WTC11 (cell line): ENCODE measurements around the gene KIAA0930. TPM values are rescaled to one million over a fixed set of nuclear protein-coding genes. Genes with fewer than 3 reads are reported as not detected.

Experiments
- ATAC-seq: fragments of 200-7000 bp; cut with Tn5 transposase; 2 replicates; pipeline ENCODE4 v1.10.0; 2021; ENCODE audit warnings: mild to moderate bottlenecking, moderate library complexity
- CTCF ChIA-PET: fragments of 300-600 bp; sonication (Branson Sonifier 250); formaldehyde crosslinking; loops from one replicate; lab custom pipeline; 2021; ENCODE audit warnings: antibody characterized with exemption; lab: Charles Lee
- POLR2A ChIA-PET: fragments of 350-600 bp; sonication (Branson Sonifier 250); formaldehyde crosslinking; loops from one replicate; lab custom pipeline; 2021; ENCODE audit warnings: antibody characterized with exemption; lab: Charles Lee
- DNase-seq: peaks from one replicate; pipeline ENCODE4 v3.0.0; 2021; ENCODE audit warnings: low spot score
- H3K27ac Mint-ChIP-seq: 2 replicates; pipeline ENCODE4 v1.8.0; 2021; ENCODE audit warnings: mixed read lengths
- H3K27me3 Mint-ChIP-seq: 2 replicates; pipeline ENCODE4 v1.8.0; 2021; ENCODE audit warnings: low read depth, mild to moderate bottlenecking, moderate library complexity, mixed read lengths
- H3K36me3 Mint-ChIP-seq: 2 replicates; pipeline ENCODE4 v1.8.0; 2021; ENCODE audit warnings: mixed read lengths
- H3K4me1 Mint-ChIP-seq: 2 replicates; pipeline ENCODE4 v1.8.0; 2022; ENCODE audit warnings: mixed read lengths
- H3K4me3 Mint-ChIP-seq: 2 replicates; pipeline ENCODE4 v1.8.0; 2021; ENCODE audit warnings: mild to moderate bottlenecking, moderate library complexity, mixed read lengths
- H3K9me3 Mint-ChIP-seq: 2 replicates; pipeline ENCODE4 v1.8.0; 2021; ENCODE audit warnings: mixed read lengths
- CREB1 ChIP-seq: sonication (generic); formaldehyde crosslinking; IDR thresholded peaks from 2 replicates; pipeline ENCODE4 v1.8.0; 2023; ENCODE audit warnings: mild to moderate bottlenecking, missing genetic modification reagents
- ELF4 ChIP-seq: sonication (generic); formaldehyde crosslinking; IDR thresholded peaks from 2 replicates; pipeline ENCODE4 v1.8.1; 2022; ENCODE audit warnings: low read depth, mild to moderate bottlenecking, moderate library complexity, missing genetic modification reagents
- JAZF1 ChIP-seq: fragments of 250-450 bp; sonication (Bioruptor Pico); IDR thresholded peaks from 2 replicates; pipeline ENCODE4 v1.9.0; 2021; ENCODE audit warnings: moderate library complexity, mild to moderate bottlenecking, inconsistent platforms
- NFATC4 ChIP-seq: fragments of 250-450 bp; sonication (Bioruptor Pico); IDR thresholded peaks from 2 replicates; pipeline ENCODE4 v1.9.0; 2021; ENCODE audit warnings: mild to moderate bottlenecking
- NFYB ChIP-seq: sonication (generic); formaldehyde crosslinking; conservative IDR thresholded peaks from 2 replicates; pipeline ENCODE4 v1.8.0; 2022; ENCODE audit warnings: low read depth, missing genetic modification reagents
- NR1H2 ChIP-seq: sonication (generic); formaldehyde crosslinking; IDR thresholded peaks from 2 replicates; pipeline ENCODE4 v1.9.0; 2021; ENCODE audit warnings: mild to moderate bottlenecking, moderate library complexity, missing genetic modification reagents
- NR3C1 ChIP-seq: sonication (generic); formaldehyde crosslinking; conservative IDR thresholded peaks from 2 replicates; pipeline ENCODE4 v1.8.1; 2023; ENCODE audit warnings: low read depth, mild to moderate bottlenecking, missing genetic modification reagents
- SP1 ChIP-seq: sonication (generic); formaldehyde crosslinking; conservative IDR thresholded peaks from 2 replicates; pipeline ENCODE4 v1.8.1; 2022; ENCODE audit warnings: missing genetic modification reagents
- ZNF138 ChIP-seq: sonication (generic); formaldehyde crosslinking; conservative IDR thresholded peaks from 2 replicates; pipeline ENCODE4 v1.8.1; 2022; ENCODE audit warnings: mild to moderate bottlenecking, moderate library complexity, missing genetic modification reagents
- ZNF263 ChIP-seq: sonication (generic); formaldehyde crosslinking; IDR thresholded peaks from 2 replicates; pipeline ENCODE4 v1.8.1; 2022; ENCODE audit warnings: low read depth, mild to moderate bottlenecking, moderate library complexity, missing genetic modification reagents
- total RNA-seq: library from RNA; stranded (reverse); gene quantifications from 3 replicates; pipeline ENCODE4 v1.2.3, GENCODE V29; 2021
- TF ChIP-seq, protein P1 (sequence below): fragments of 250-450 bp; sonication (Bioruptor Pico); IDR thresholded peaks from 2 replicates; pipeline ENCODE4 v1.9.0; 2021; ENCODE audit warnings: moderate library complexity, mild to moderate bottlenecking, inconsistent platforms, borderline replicate concordance
- TF ChIP-seq, protein P2 (sequence below): sonication (generic); formaldehyde crosslinking; IDR thresholded peaks from 2 replicates; pipeline ENCODE4 v1.8.0; 2022; ENCODE audit warnings: mild to moderate bottlenecking, missing genetic modification reagents
- TF ChIP-seq, protein P3 (sequence below): sonication (generic); formaldehyde crosslinking; IDR thresholded peaks from 2 replicates; pipeline ENCODE4 v1.8.0; 2023; ENCODE audit warnings: missing genetic modification reagents
- TF ChIP-seq, protein P4 (sequence below): sonication (generic); formaldehyde crosslinking; conservative IDR thresholded peaks from 2 replicates; pipeline ENCODE4 v1.8.1; 2023; ENCODE audit warnings: mild to moderate bottlenecking, low read depth, missing genetic modification reagents, moderate library complexity
- TF ChIP-seq, protein P5 (sequence below): sonication (generic); formaldehyde crosslinking; IDR thresholded peaks from 2 replicates; pipeline ENCODE4 v1.8.1; 2022; ENCODE audit warnings: low read depth, missing genetic modification reagents, borderline replicate concordance
- TF ChIP-seq, protein P6 (sequence below): fragments of 250-450 bp; sonication (Bioruptor Pico); IDR thresholded peaks from 2 replicates; pipeline ENCODE4 v2.1.2; 2022; ENCODE audit warnings: mild to moderate bottlenecking, moderate library complexity
- TF ChIP-seq, protein P7 (sequence below): sonication (generic); formaldehyde crosslinking; IDR thresholded peaks from 2 replicates; pipeline ENCODE4 v1.8.0; 2022; ENCODE audit warnings: mild to moderate bottlenecking, missing genetic modification reagents

The KIAA0930 gene
- total RNA-seq, 1 experiment from 2014 or later = 62.1 TPM

DNA sequence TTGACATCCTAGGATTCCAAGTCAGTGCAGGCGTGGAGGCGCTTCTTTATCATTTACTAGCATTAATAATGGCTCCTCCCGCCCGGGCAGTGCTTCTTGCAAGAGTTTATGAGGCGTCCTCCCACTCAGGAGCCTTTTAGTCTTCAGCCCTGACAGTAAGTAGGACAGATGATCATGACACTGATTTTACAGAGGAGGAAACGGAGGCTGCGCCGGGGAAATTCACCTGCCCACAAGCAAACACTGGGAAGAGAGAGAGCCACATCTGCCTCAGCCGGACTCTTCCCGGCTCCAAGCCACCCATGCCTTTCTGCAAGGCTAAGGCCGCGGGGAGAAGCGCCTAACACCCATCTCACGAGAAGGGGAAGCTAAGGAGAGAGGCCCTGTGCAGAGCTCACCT, 35.9 kb downstream of the KIAA0930 start:
- DNase-seq = no peak
- H3K4me1 Mint-ChIP-seq = peaks cover 15% of the 10 kb centered on the region; the same call in 1 of the 2 replicates
- no peaks in the 10 kb centered on the region; the same call in 1 of the 2 replicates for H3K36me3 Mint-ChIP-seq
- no peak for ATAC-seq
- H3K9me3 Mint-ChIP-seq = no peaks in the 10 kb centered on the region
- ChIA-PET CTCF (interaction anchor here (1.1 to 1.9 kb wide), 2 partner anchors 12 to 100 kb away, joined by 3 to 7 read pairs; no protein-coding TSS in a partner anchor), POLR2A (no interaction called here)
- TF ChIP-seq, protein P1, sequence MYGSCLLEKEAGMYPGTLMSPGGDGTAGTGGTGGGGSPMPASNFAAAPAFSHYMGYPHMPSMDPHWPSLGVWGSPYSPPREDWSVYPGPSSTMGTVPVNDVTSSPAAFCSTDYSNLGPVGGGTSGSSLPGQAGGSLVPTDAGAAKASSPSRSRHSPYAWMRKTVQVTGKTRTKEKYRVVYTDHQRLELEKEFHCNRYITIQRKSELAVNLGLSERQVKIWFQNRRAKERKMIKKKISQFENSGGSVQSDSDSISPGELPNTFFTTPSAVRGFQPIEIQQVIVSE = no peak
- TF ChIP-seq ZNF138 (CRISPR knock-in tag) (no peak), ELF4 (CRISPR knock-in tag) (no peak), SP1 (CRISPR knock-in tag) (no peak), JAZF1 (CRISPR knock-in tag) (no peak), NR3C1 (CRISPR knock-in tag) (no peak), CREB1 (CRISPR knock-in tag) (no peak), NFYB (CRISPR knock-in tag) (no peak), NFATC4 (CRISPR knock-in tag) (no peak), ZNF263 (CRISPR knock-in tag) (no peak), NR1H2 (no peak)
- TF ChIP-seq, protein P2, sequence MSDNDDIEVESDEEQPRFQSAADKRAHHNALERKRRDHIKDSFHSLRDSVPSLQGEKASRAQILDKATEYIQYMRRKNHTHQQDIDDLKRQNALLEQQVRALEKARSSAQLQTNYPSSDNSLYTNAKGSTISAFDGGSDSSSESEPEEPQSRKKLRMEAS (CRISPR knock-in tag) = no peak
- TF ChIP-seq, protein P3, sequence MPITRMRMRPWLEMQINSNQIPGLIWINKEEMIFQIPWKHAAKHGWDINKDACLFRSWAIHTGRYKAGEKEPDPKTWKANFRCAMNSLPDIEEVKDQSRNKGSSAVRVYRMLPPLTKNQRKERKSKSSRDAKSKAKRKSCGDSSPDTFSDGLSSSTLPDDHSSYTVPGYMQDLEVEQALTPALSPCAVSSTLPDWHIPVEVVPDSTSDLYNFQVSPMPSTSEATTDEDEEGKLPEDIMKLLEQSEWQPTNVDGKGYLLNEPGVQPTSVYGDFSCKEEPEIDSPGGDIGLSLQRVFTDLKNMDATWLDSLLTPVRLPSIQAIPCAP (CRISPR knock-in tag) = no peak
- TF ChIP-seq, protein P4, sequence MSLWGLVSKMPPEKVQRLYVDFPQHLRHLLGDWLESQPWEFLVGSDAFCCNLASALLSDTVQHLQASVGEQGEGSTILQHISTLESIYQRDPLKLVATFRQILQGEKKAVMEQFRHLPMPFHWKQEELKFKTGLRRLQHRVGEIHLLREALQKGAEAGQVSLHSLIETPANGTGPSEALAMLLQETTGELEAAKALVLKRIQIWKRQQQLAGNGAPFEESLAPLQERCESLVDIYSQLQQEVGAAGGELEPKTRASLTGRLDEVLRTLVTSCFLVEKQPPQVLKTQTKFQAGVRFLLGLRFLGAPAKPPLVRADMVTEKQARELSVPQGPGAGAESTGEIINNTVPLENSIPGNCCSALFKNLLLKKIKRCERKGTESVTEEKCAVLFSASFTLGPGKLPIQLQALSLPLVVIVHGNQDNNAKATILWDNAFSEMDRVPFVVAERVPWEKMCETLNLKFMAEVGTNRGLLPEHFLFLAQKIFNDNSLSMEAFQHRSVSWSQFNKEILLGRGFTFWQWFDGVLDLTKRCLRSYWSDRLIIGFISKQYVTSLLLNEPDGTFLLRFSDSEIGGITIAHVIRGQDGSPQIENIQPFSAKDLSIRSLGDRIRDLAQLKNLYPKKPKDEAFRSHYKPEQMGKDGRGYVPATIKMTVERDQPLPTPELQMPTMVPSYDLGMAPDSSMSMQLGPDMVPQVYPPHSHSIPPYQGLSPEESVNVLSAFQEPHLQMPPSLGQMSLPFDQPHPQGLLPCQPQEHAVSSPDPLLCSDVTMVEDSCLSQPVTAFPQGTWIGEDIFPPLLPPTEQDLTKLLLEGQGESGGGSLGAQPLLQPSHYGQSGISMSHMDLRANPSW (CRISPR knock-in tag) = no peak
- TF ChIP-seq, protein P5, sequence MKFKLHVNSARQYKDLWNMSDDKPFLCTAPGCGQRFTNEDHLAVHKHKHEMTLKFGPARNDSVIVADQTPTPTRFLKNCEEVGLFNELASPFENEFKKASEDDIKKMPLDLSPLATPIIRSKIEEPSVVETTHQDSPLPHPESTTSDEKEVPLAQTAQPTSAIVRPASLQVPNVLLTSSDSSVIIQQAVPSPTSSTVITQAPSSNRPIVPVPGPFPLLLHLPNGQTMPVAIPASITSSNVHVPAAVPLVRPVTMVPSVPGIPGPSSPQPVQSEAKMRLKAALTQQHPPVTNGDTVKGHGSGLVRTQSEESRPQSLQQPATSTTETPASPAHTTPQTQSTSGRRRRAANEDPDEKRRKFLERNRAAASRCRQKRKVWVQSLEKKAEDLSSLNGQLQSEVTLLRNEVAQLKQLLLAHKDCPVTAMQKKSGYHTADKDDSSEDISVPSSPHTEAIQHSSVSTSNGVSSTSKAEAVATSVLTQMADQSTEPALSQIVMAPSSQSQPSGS (CRISPR knock-in tag) = no peak
- TF ChIP-seq, protein P6, sequence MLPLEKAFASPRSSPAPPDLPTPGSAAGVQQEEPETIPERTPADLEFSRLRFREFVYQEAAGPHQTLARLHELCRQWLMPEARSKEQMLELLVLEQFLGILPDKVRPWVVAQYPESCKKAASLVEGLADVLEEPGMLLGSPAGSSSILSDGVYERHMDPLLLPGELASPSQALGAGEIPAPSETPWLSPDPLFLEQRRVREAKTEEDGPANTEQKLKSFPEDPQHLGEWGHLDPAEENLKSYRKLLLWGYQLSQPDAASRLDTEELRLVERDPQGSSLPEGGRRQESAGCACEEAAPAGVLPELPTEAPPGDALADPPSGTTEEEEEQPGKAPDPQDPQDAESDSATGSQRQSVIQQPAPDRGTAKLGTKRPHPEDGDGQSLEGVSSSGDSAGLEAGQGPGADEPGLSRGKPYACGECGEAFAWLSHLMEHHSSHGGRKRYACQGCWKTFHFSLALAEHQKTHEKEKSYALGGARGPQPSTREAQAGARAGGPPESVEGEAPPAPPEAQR (CRISPR knock-in tag) = no peak
- TF ChIP-seq, protein P7, sequence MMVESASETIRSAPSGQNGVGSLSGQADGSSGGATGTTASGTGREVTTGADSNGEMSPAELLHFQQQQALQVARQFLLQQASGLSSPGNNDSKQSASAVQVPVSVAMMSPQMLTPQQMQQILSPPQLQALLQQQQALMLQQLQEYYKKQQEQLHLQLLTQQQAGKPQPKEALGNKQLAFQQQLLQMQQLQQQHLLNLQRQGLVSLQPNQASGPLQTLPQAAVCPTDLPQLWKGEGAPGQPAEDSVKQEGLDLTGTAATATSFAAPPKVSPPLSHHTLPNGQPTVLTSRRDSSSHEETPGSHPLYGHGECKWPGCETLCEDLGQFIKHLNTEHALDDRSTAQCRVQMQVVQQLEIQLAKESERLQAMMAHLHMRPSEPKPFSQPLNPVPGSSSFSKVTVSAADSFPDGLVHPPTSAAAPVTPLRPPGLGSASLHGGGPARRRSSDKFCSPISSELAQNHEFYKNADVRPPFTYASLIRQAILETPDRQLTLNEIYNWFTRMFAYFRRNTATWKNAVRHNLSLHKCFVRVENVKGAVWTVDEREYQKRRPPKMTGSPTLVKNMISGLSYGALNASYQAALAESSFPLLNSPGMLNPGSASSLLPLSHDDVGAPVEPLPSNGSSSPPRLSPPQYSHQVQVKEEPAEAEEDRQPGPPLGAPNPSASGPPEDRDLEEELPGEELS (CRISPR knock-in tag) = no peak
- no peaks in the 10 kb centered on the region for H3K27me3 Mint-ChIP-seq
- no peak overlapping the region for H3K4me3 Mint-ChIP-seq
- H3K27ac Mint-ChIP-seq = no peak overlapping the region
